Large intestine (tissue), 3 donors: Measurements from ENCODE around the gene KLHL13. TPM values are rescaled to one million over a fixed set of nuclear protein-coding genes. Genes with fewer than 3 reads are reported as not detected.
"Not testable (repeated sequence)": the region's sequence is repeated elsewhere in the genome, so short reads cannot be mapped to it uniquely, and the experiment has no call there.

Experiments
- DNase-seq, 2 donors: peaks; one replicate each; pipeline versions ENCODE4 v3.0.0 to v3.0.0-alpha.2; 2013
- H3K27ac ChIP-seq: one replicate; pipeline ENCODE4 v1.5.1; 2013; ENCODE audit warnings: low read length
- H3K27me3 ChIP-seq: 2 replicates; pipeline ENCODE4 v1.6.1; 2013; ENCODE audit warnings: low read length; ENCODE audit not compliant: control insufficient read depth, insufficient read depth
- H3K36me3 ChIP-seq: 2 replicates; pipeline ENCODE4 v1.6.1; 2013; ENCODE audit warnings: low read length; ENCODE audit not compliant: control insufficient read depth, insufficient read depth
- H3K4me1 ChIP-seq: one replicate; pipeline ENCODE4 v1.6.1; 2013; ENCODE audit warnings: low read length; ENCODE audit not compliant: control insufficient read depth, insufficient read depth
- H3K4me3 ChIP-seq: one replicate; pipeline ENCODE4 v1.5.1; 2013; ENCODE audit warnings: low read length
- H3K9me3 ChIP-seq: one replicate; pipeline ENCODE4 v1.6.1; 2013; ENCODE audit warnings: mild to moderate bottlenecking, low read depth, low read length, moderate library complexity; ENCODE audit not compliant: control insufficient read depth
- WGBS: methylation state at CpG from one replicate; pipeline ENCODE4 v1.1.5; 2013; ENCODE audit warnings: low lambda C conversion rate; ENCODE audit not compliant: insufficient coverage; 5-methylcytosine and 5-hydroxymethylcytosine counted together
- polyA plus RNA-seq: library from polyadenylated mRNA; unstranded; fragments of 120-200 nt; gene quantifications from one replicate; pipeline ENCODE4 v1.2.1, GENCODE V29; 2013

The KLHL13 gene
- polyA plus RNA-seq, 1 donor = 73.6 TPM

GRCh38 chrX:117972711-117973109 is 143.9 kb downstream of the KLHL13 start:
- WGBS = no CpG with 5 or more reads among the region's 7 CpGs
- no peaks in the 10 kb centered on the region for H3K4me1 ChIP-seq
- H3K4me3 ChIP-seq = peak overlapping the region; percentile 4
- H3K9me3 ChIP-seq = no peaks in the 10 kb centered on the region
- no peaks in the 10 kb centered on the region for H3K27me3 ChIP-seq
- H3K36me3 ChIP-seq = no peaks in the 10 kb centered on the region
- H3K27ac ChIP-seq = no peak overlapping the region
- no peak for DNase-seq

GRCh38 chrX:117969782-117970181 is 146.8 kb downstream of the KLHL13 start:
- peak in 1 of 2 donors; percentile 38 for DNase-seq
- Histone ChIP-seq H3K27ac (peak overlapping the region; percentile 21), H3K9me3 (no peaks in the 10 kb centered on the region), H3K36me3 (no peaks in the 10 kb centered on the region), H3K27me3 (no peaks in the 10 kb centered on the region), H3K4me1 (no peaks in the 10 kb centered on the region), H3K4me3 (no peak overlapping the region)
- WGBS = no CpG with 5 or more reads among the region's 2 CpGs

DNA sequence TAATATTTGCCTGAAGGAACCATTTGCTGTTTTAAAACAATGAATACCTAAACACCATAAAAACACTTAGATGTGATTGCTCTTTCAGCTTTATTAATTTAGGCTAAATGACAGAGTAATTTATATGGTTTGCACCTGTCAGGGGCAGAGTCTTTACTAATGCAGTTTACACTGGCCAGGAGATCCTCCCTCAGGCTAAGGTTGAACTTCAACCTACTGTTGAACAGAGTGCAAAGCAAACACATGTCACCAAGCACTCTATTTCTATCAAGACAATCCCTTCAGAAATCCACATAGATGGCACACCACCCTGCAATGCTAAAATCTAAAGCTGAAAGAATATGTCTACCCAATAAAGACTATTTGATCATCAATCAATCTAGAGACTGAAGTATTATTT is 147.3 kb downstream of the KLHL13 start:
- H3K36me3 ChIP-seq = no peaks in the 10 kb centered on the region
- H3K4me1 ChIP-seq = no peaks in the 10 kb centered on the region
- no peaks in the 10 kb centered on the region for H3K9me3 ChIP-seq
- H3K4me3 ChIP-seq = no peak overlapping the region
- peak overlapping the region; percentile 44 for H3K27ac ChIP-seq
- peak; percentile 35 to 58 for DNase-seq
- no peaks in the 10 kb centered on the region for H3K27me3 ChIP-seq

DNA sequence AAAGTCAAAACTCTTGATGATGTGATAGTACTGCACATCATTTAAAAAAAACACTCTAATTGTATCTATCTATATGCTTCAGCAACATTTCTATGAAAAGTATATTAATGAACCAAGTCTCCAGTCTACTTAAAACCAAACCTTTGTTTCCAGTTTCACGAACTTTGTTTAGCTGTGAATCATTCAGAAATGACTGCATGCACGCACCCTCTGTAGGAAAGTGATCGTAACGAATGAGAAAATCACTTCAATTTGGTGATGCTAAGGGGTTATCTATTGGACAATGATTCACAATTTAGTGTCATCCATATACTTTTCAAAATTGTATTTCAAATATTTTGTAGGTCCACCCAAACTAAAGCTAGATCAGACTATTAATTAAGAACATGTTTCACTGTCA is 157.6 kb downstream of the KLHL13 start:
- DNase-seq = no peak
- Histone ChIP-seq H3K4me3 (no peak overlapping the region), H3K27ac (no peak overlapping the region), H3K4me1 (no peaks in the 10 kb centered on the region), H3K36me3 (no peaks in the 10 kb centered on the region), H3K9me3 (no peaks in the 10 kb centered on the region), H3K27me3 (no peaks in the 10 kb centered on the region)
- no CpG with 5 or more reads among the region's 4 CpGs for WGBS

GRCh38 chrX:117957128-117957527 is 159.5 kb downstream of the KLHL13 start:
- no CpG with 5 or more reads among the region's 2 CpGs for WGBS

GRCh38 chrX:117939296-117939695 is 177.3 kb downstream of the KLHL13 start:
- not testable (repeated sequence) for H3K36me3 ChIP-seq, DNase-seq, H3K9me3 ChIP-seq, H3K4me3 ChIP-seq, H3K27me3 ChIP-seq, H3K4me1 ChIP-seq, H3K27ac ChIP-seq
- no CpG with 5 or more reads among the region's 1 CpG for WGBS

More at GRCh38 chrX:117957128-117957527, 159.5 kb downstream of the KLHL13 start:
- Histone ChIP-seq H3K27me3 (no peaks in the 10 kb centered on the region), H3K9me3 (no peaks in the 10 kb centered on the region), H3K36me3 (no peaks in the 10 kb centered on the region), H3K4me1 (no peaks in the 10 kb centered on the region), H3K4me3 (no peak overlapping the region), H3K27ac (no peak overlapping the region)
- DNase-seq = no peak

DNA sequence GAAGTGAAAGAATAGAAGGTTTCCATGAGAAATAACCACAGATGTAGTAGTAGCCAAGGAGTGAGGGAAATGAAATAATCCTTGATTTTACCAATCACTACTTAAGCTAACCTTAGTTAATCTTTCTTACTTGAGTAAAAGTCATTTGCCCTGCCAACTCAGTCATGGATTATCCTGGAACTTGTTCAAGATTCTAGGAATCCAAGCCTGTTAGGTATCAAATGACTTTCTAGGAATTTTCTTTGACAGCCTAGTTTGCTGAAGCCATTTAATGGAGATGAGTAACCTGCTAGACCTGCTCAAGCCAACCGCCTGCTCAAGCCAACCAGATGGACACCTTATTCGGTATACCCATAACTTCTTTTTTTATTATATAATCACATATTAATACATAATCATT is 180.5 kb downstream of the KLHL13 start:
- Histone ChIP-seq H3K27ac (no peak overlapping the region), H3K9me3 (no peaks in the 10 kb centered on the region), H3K36me3 (no peaks in the 10 kb centered on the region), H3K4me3 (no peak overlapping the region), H3K4me1 (no peaks in the 10 kb centered on the region), H3K27me3 (no peaks in the 10 kb centered on the region)
- no peak for DNase-seq
- WGBS = no CpG with 5 or more reads among the region's 2 CpGs

GRCh38 chrX:117930116-117930515 is 186.5 kb downstream of the KLHL13 start:
- not testable (repeated sequence) for H3K27ac ChIP-seq, H3K9me3 ChIP-seq, H3K27me3 ChIP-seq, H3K4me1 ChIP-seq, H3K36me3 ChIP-seq, H3K4me3 ChIP-seq, DNase-seq

DNA sequence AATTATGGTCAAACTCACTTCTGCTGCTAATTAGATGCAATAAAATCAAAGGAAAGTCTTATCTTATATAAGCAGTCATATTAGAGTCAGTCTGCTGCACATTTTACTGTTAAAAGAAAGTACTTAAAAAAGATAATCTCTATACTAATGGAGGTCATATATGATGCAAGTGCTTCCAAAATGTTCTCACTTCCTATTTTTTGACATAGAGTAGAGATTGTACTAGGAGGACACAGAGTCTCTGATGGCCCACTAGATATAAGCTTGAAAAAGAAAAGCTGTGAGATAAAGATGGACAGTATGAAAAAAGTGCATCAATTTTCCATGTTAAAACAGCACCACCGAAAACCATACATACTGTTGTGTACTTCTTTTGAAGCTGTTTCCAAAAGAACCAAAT is 196.9 kb downstream of the KLHL13 start:
- Histone ChIP-seq H3K27ac (no peak overlapping the region), H3K9me3 (no peaks in the 10 kb centered on the region), H3K36me3 (peaks cover under 1% of the 10 kb centered on the region), H3K4me1 (no peaks in the 10 kb centered on the region), H3K4me3 (no peak overlapping the region), H3K27me3 (no peaks in the 10 kb centered on the region)
- DNase-seq = no peak
- WGBS = 100% methylated on average over 1 of the region's 1 CpG

GRCh38 chrX:117910216-117910615 is 206.4 kb downstream of the KLHL13 start:
- Histone ChIP-seq H3K4me1 (no peaks in the 10 kb centered on the region), H3K9me3 (no peaks in the 10 kb centered on the region), H3K27ac (no peak overlapping the region), H3K4me3 (no peak overlapping the region), H3K36me3 (peaks cover 8% of the 10 kb centered on the region), H3K27me3 (no peaks in the 10 kb centered on the region)
- no CpG with 5 or more reads among the region's 1 CpG for WGBS
- DNase-seq = no peak

GRCh38 chrX:117898226-117898625 is 218.4 kb downstream of the KLHL13 start:
- WGBS = 100% methylated on average over 1 of the region's 1 CpG
- Histone ChIP-seq H3K27me3 (no peaks in the 10 kb centered on the region), H3K9me3 (no peaks in the 10 kb centered on the region), H3K27ac (no peak overlapping the region), H3K4me3 (no peak overlapping the region), H3K4me1 (no peaks in the 10 kb centered on the region), H3K36me3 (peaks cover 2% of the 10 kb centered on the region)
- no peak for DNase-seq
